Keratinocyte (primary cell): Measurements from ENCODE around the gene HDDC2. TPM values are rescaled to one million over a fixed set of nuclear protein-coding genes. Genes with fewer than 3 reads are reported as not detected.

ENCODE experiments used
- DNase-seq: peaks from one replicate; pipeline ENCODE4 v3.0.0-alpha.2; 2011; ENCODE audit warnings: low read depth, missing footprints, low spot score
- FAIRE-seq: peaks from 2 replicates; lab custom pipeline; 2011; peaks lifted over from hg19 to GRCh38; lab: Jason Lieb, UNC
- H2AFZ ChIP-seq: 2 replicates; pipeline ENCODE4 v1.6.0; 2012; ENCODE audit warnings: low read length, control low read depth, inconsistent platforms; ENCODE audit not compliant: control insufficient read depth
- H3K27ac ChIP-seq: 2 replicates; pipeline ENCODE4 v1.5.1; 2011; ENCODE audit warnings: low read length; ENCODE audit not compliant: control insufficient read depth, insufficient read depth
- H3K27me3 ChIP-seq: 3 replicates; pipeline ENCODE4 v1.6.0; 2011; ENCODE audit warnings: low read length; ENCODE audit not compliant: control insufficient read depth, insufficient read depth; ENCODE audit errors: extremely low read depth
- H3K36me3 ChIP-seq, 2 experiments: 2 replicates in 1 of 2; 3 replicates in 1 of 2; pipeline ENCODE4 v1.5.1; 2011; ENCODE audit warnings: low read length in 2 of 2, mild to moderate bottlenecking in 1 of 2; ENCODE audit not compliant: control insufficient read depth in 2 of 2, insufficient read depth in 2 of 2; ENCODE audit errors: extremely low read depth in 1 of 2
- H3K4me1 ChIP-seq: 3 replicates; pipeline ENCODE4 v1.5.1; 2011; ENCODE audit warnings: low read length; ENCODE audit not compliant: control insufficient read depth, insufficient read depth; ENCODE audit errors: extremely low read depth
- H3K4me2 ChIP-seq: 3 replicates; pipeline ENCODE4 v1.6.0; 2011; ENCODE audit warnings: low read depth, low read length; ENCODE audit not compliant: control insufficient read depth, insufficient read depth; ENCODE audit errors: extremely low read depth
- H3K4me3 ChIP-seq, 3 experiments: fragments of 200-600 bp in 1 of 3; sonication (generic) in 1 of 3; 2 replicates in 2 of 3; 3 replicates in 1 of 3; pipeline ENCODE4 v1.5.1; 2011 to 2016; ENCODE audit warnings: low read length in 3 of 3, mild to moderate bottlenecking in 3 of 3, control low read depth in 2 of 3, inconsistent platforms in 1 of 3, low read depth in 1 of 3, mixed read lengths in 1 of 3, mixed run types in 1 of 3, moderate library complexity in 1 of 3; ENCODE audit not compliant: control insufficient read depth in 2 of 3, insufficient read depth in 2 of 3; ENCODE audit errors: extremely low read depth in 1 of 3
- H3K79me2 ChIP-seq: 2 replicates; pipeline ENCODE4 v1.6.0; 2012; ENCODE audit warnings: low read length; ENCODE audit not compliant: control insufficient read depth, insufficient read depth
- H3K9ac ChIP-seq: 3 replicates; pipeline ENCODE4 v1.6.0; 2011; ENCODE audit warnings: low read length; ENCODE audit not compliant: control insufficient read depth, insufficient read depth; ENCODE audit errors: extremely low read depth
- H3K9me1 ChIP-seq: 3 replicates; pipeline ENCODE4 v1.6.0; 2011; ENCODE audit warnings: low read length; ENCODE audit not compliant: control insufficient read depth, insufficient read depth; ENCODE audit errors: extremely low read depth
- H3K9me3 ChIP-seq: 2 replicates; pipeline ENCODE4 v1.5.1; 2012; ENCODE audit warnings: low read depth, low read length; ENCODE audit not compliant: control insufficient read depth
- H4K20me1 ChIP-seq: 3 replicates; pipeline ENCODE4 v1.6.0; 2011; ENCODE audit warnings: low read length; ENCODE audit not compliant: control insufficient read depth, insufficient read depth; ENCODE audit errors: extremely low read depth
- CTCF ChIP-seq, 3 experiments: IDR thresholded peaks in 1 of 3; conservative IDR thresholded peaks in 1 of 3; optimal IDR thresholded peaks in 1 of 3; 2 replicates in 2 of 3; 3 replicates in 1 of 3; pipeline versions ENCODE3 to v1.5.1; 2011; ENCODE audit warnings: low read length in 3 of 3, mild to moderate bottlenecking in 3 of 3, moderate library complexity in 2 of 3, control low read depth in 1 of 3, inconsistent platforms in 1 of 3; ENCODE audit not compliant: insufficient read depth in 2 of 3; ENCODE audit errors: extremely low read depth in 1 of 3
- EZH2 ChIP-seq: IDR thresholded peaks from one replicate; pipeline ENCODE4 v1.6.1; 2012; ENCODE audit warnings: inconsistent platforms, mild to moderate bottlenecking, low read length, moderate library complexity
- dilution Hi-C: fragments of 300-500 bp; cut with MboI; formaldehyde crosslinking; loops from one replicate; pipeline ENCODE4 v1.7.0; 2020; ENCODE audit warnings: low sequenced_read_pairs; ENCODE audit not compliant: extremely low pct_ligation_motif_present
- polyA plus RNA-seq, 5 experiments: library from polyadenylated mRNA; depleted of rRNA in 3 of 5; stranded (reverse) in 3 of 5; stranded (forward) in 1 of 5; unstranded in 1 of 5; fragments of >200 nt; gene quantifications; 1 replicate in 1 of 5; 2 replicates in 3 of 5; 3 replicates in 1 of 5; pipeline versions ENCODE4 v1.2.1 to v1.2.3, GENCODE V29; 2011 to 2012; ENCODE audit warnings: missing spikeins in 2 of 5, low read depth in 1 of 5, low replicate concordance in 1 of 5

Gene HDDC2
- polyA plus RNA-seq, 1 donor (not counting 4 experiments of a cell fraction or from before 2014, with no cell fraction given), result 75.8 TPM

- no peak overlapping the region for H3K27ac ChIP-seq
- H3K4me1 ChIP-seq, result no peaks in the 10 kb centered on the region
- no peaks in the 10 kb centered on the region for H3K9me3 ChIP-seq
- no peak for FAIRE-seq
- H3K4me2 ChIP-seq, result no peak overlapping the region
- TF ChIP-seq CTCF (optimal IDR thresholded peaks at IDR 0.05 in 1 of 3, IDR thresholded peaks at IDR 0.05 in 1 of 3, conservative IDR thresholded peaks at IDR 0.05 in 1 of 3; ENCODE audit: extremely low read depth in 1 of 3, insufficient read depth in 2 of 3, low read length in 3 of 3) (no peak), EZH2 (no peak)
- no peak for DNase-seq
- no peak overlapping the region for H3K9ac ChIP-seq
- no peak overlapping the region for H2AFZ ChIP-seq
- no peak overlapping the region for H3K4me3 ChIP-seq
- no peaks in the 10 kb centered on the region for H3K79me2 ChIP-seq
- no peaks in the 10 kb centered on the region for H4K20me1 ChIP-seq
- H3K27me3 ChIP-seq, result peaks cover 8% of the 10 kb centered on the region
- H3K36me3 ChIP-seq, result no peaks in the 10 kb centered on the region
- dilution Hi-C loops, result loop anchor here (25.0 kb wide), 1 partner anchor 416 kb away; no protein-coding TSS in a partner anchor
- no peaks in the 10 kb centered on the region for H3K9me1 ChIP-seq
These were observed 44.6 kb upstream of the HDDC2 start for GRCh38 chr6:125346201-125346925.

GRCh38 chr6:125341460-125341859 is 39.7 kb upstream of the HDDC2 start:
- Histone ChIP-seq H2AFZ (no peak overlapping the region), H3K9me3 (no peaks in the 10 kb centered on the region), H3K27ac (no peak overlapping the region), H3K4me2 (no peak overlapping the region), H3K4me3 (no peak overlapping the region), H3K9me1 (no peaks in the 10 kb centered on the region), H4K20me1 (no peaks in the 10 kb centered on the region), H3K79me2 (no peaks in the 10 kb centered on the region), H3K4me1 (no peaks in the 10 kb centered on the region), H3K27me3 (peaks cover 5% of the 10 kb centered on the region), H3K9ac (no peak overlapping the region), H3K36me3 (no peaks in the 10 kb centered on the region)
- DNase-seq, result no peak
- no peak for TF ChIP-seq CTCF (optimal IDR thresholded peaks at IDR 0.05 in 1 of 3, IDR thresholded peaks at IDR 0.05 in 1 of 3, conservative IDR thresholded peaks at IDR 0.05 in 1 of 3; ENCODE audit: extremely low read depth in 1 of 3, insufficient read depth in 2 of 3, low read length in 3 of 3)
- TF ChIP-seq EZH2, result no peak
- dilution Hi-C loops, result loop anchor here (25.0 kb wide), 1 partner anchor 421 kb away; no protein-coding TSS in a partner anchor
- FAIRE-seq, result no peak
